Sigmoid colon (tissue), 4 donors: ENCODE data around the gene ABLIM3.

Source experiments
- CTCF ChIP-seq, 4 experiments: fragments of 450-650 bp in 3 of 4; fragments of 200-600 bp in 1 of 4; IDR thresholded peaks; one replicate each; pipeline ENCODE4 v1.5.1; 2016 to 2019; ENCODE audit warnings: antibody characterized with exemption in 4 of 4, mild to moderate bottlenecking in 3 of 4, moderate library complexity in 2 of 4
- POLR2A ChIP-seq, 2 donors: fragments of 450-650 bp; IDR thresholded peaks; one replicate each; pipeline ENCODE4 v1.6.1; 2016; ENCODE audit warnings: antibody characterized with exemption in 2 of 2, mild to moderate bottlenecking in 2 of 2, moderate library complexity in 2 of 2
- POLR2AphosphoS5 ChIP-seq, 4 donors: sonication (generic); formaldehyde crosslinking; IDR thresholded peaks; one replicate each; pipeline ENCODE4 v1.6.1; 2017; ENCODE audit warnings: antibody characterized with exemption in 4 of 4

- TF ChIP-seq CTCF (IDR thresholded peaks at IDR 0.05) (no peak), POLR2A (IDR thresholded peaks at IDR 0.05) (no peak), POLR2AphosphoS5 (IDR thresholded peaks at IDR 0.05) (no peak)
These were observed 21.2 kb downstream of the ABLIM3 start for GRCh38 chr5:149162401-149163084.
